ENCODE results near the gene HSFX3.

DNA sequence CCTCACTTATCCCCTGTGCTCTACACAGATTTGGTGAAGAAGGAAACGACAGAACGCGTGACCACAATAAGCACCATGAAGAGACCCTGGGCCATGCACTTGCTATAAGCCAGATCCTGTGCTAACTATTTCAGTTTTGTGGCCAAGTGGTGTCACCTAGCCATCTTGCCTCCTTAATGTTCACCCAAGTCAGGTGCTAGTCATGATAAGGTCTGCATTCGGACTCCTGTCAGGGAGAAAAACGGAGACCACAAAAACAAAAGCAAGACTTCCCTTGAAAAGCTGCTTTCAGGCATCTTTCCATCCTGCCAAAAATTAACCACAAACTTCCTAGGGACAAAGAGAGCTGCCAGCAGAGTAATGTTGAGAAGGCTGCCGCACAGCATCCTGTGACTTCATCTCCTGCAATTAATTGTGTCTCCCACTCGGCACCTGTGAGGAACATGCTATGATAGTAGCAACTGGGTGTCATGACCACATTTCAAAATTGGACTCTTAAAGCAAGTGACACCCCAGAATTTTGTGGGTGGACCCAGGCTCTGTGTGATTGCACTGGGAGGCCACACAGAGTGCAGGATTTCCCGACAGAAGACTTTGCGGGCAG, 35.8 kb downstream of the HSFX3 start:
- no peak for TF ChIP-seq POLR2A (IDR thresholded peaks at IDR 0.05)
- TF ChIP-seq, protein P1, sequence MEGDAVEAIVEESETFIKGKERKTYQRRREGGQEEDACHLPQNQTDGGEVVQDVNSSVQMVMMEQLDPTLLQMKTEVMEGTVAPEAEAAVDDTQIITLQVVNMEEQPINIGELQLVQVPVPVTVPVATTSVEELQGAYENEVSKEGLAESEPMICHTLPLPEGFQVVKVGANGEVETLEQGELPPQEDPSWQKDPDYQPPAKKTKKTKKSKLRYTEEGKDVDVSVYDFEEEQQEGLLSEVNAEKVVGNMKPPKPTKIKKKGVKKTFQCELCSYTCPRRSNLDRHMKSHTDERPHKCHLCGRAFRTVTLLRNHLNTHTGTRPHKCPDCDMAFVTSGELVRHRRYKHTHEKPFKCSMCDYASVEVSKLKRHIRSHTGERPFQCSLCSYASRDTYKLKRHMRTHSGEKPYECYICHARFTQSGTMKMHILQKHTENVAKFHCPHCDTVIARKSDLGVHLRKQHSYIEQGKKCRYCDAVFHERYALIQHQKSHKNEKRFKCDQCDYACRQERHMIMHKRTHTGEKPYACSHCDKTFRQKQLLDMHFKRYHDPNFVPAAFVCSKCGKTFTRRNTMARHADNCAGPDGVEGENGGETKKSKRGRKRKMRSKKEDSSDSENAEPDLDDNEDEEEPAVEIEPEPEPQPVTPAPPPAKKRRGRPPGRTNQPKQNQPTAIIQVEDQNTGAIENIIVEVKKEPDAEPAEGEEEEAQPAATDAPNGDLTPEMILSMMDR (IDR thresholded peaks at IDR 0.05): no peak

Measured in esophagus squamous epithelium (tissue), 4 donors.